ENCODE data around the gene ORAI3.

DNA sequence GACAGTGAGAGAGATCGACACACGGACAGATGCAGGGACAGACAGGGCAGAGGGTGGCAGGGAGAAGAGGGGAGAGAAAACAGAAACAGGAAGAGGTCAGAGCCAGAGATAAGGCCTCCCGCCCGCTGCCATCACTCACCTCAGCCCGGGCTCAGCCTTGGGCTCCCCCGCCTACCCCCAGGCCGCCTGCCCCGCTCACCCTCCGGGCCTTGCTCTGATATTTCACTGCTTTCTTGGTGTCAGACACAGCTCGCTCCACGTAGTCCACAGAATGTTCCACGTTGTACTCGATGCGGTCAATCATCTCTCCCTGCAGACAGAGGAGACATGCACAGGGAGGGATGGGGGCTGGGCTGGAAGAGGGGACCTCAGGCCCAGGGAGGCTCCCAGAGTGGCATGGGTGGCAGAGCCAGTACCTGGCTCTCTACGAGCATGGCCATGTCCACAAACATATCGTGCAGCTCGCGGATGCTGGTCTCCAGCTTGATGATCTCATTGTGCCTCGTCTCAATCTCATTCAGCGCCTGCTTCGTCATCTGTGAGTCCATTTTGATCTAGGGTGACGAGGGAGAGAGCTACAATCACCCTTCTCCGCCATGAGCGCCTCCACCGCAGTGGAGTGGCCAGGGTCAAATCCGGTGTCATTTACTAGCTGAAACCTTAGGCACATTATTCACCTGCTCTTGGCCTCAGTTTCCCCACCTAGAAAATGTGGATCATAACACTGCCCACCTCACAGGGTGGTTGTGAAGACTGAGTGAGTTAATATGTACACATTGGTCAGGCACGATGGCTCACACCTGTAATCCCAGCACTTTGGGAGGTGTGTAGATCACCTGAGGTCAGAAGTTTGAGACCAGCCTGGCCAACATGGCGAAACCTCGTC is 44.3 kb downstream of the ORAI3 start:
- TF ChIP-seq, protein P1, sequence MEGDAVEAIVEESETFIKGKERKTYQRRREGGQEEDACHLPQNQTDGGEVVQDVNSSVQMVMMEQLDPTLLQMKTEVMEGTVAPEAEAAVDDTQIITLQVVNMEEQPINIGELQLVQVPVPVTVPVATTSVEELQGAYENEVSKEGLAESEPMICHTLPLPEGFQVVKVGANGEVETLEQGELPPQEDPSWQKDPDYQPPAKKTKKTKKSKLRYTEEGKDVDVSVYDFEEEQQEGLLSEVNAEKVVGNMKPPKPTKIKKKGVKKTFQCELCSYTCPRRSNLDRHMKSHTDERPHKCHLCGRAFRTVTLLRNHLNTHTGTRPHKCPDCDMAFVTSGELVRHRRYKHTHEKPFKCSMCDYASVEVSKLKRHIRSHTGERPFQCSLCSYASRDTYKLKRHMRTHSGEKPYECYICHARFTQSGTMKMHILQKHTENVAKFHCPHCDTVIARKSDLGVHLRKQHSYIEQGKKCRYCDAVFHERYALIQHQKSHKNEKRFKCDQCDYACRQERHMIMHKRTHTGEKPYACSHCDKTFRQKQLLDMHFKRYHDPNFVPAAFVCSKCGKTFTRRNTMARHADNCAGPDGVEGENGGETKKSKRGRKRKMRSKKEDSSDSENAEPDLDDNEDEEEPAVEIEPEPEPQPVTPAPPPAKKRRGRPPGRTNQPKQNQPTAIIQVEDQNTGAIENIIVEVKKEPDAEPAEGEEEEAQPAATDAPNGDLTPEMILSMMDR (IDR thresholded peaks at IDR 0.05; ENCODE audit: poor library complexity), result no peak
- TF ChIP-seq EZH2 (IDR thresholded peaks at IDR 0.05; ENCODE audit: borderline replicate concordance), result no peak
- TF ChIP-seq EZH2phosphoT487 (IDR thresholded peaks at IDR 0.05; ENCODE audit: low read depth, severe bottlenecking, unreplicated experiment), result no peak
